ENCODE results near the gene LITAFD. TPM values are rescaled to one million over a fixed set of nuclear protein-coding genes. Genes with fewer than 3 reads are reported as not detected.

The LITAFD gene
- total and polyA plus RNA-seq, 9 of the 15 experiments (the other 6 are each of a cell fraction or from before 2014, with no cell fraction given): not detected

GRCh38 chr16:8859913-8860881 is 22.0 kb upstream of the LITAFD start:
- H3K4me3 ChIP-seq: no peak overlapping the region
- H2AFZ ChIP-seq (ENCODE audit: low read depth, low read length): no peak overlapping the region
- H3K4me2 ChIP-seq (ENCODE audit: insufficient read depth, low read length): no peak overlapping the region
- H3K9me3 ChIP-seq (replicated peaks; ENCODE audit: control insufficient read depth, insufficient read depth, low read depth, low read length): no peaks in the 10 kb centered on the region
- H3K79me2 ChIP-seq (ENCODE audit: control insufficient read depth, insufficient read depth, low read length): peaks cover 58% of the 10 kb centered on the region
- in situ Hi-C loops (cut with MboI) (no loop called here), intact Hi-C loops (cut with micrococcal nuclease) (no loop called here)
- BruUV-seq (replicated peaks): no TSS peak
- peaks cover 15% of the 10 kb centered on the region for H3K9me1 ChIP-seq (ENCODE audit: control insufficient read depth, insufficient read depth, low read length)
- peaks cover 49% of the 10 kb centered on the region; the same call in 2 of the 3 replicates for H3K36me3 ChIP-seq (ENCODE audit: control insufficient read depth, insufficient read depth, low read length)
- FAIRE-seq: no peak
- H4K20me1 ChIP-seq (replicated peaks; ENCODE audit: control insufficient read depth, insufficient read depth, low read length): peaks cover 36% of the 10 kb centered on the region
- CTCF ChIA-PET (ENCODE audit: low intra/inter-chr PET ratio): no interaction called here
- ATAC-seq: no peak
- 92% methylated on average over 19 of the region's 25 CpGs for WGBS (ENCODE audit: insufficient coverage, low coverage, missing lambda C conversion rate)
- POLR2A ChIA-PET: interaction anchor here (0.5 to 2.4 kb wide), 8 partner anchors 9 to 1884 kb away, joined by 3 to 5 read pairs (median 3); partner anchors contain the start of gene NUBP1
- DNase-seq (ENCODE audit: extremely low read depth in 1 of 4, low spot score in 3 of 4): no peak
- peak; percentile 42 for TF ChIP-seq RBM22 (IDR thresholded peaks at IDR 0.05; ENCODE audit: low read depth, low read length, poor library complexity, severe bottlenecking)
- TF ChIP-seq AFF4 (CRISPR knock-in tag; IDR thresholded peaks at IDR 0.05): no peak
- TF ChIP-seq POLR2B (IDR thresholded peaks at IDR 0.05; ENCODE audit: low read depth, partially characterized antibody): peak; percentile 4
- peak; percentile 14; the same call in 1 of the 2 replicates for TF ChIP-seq POLR2G (IDR thresholded peaks at IDR 0.05; ENCODE audit: low read depth, low read length)
- no peak overlapping the region for H3K27ac ChIP-seq (ENCODE audit: extremely low read depth, low read depth, low read length)
- no peaks in the 10 kb centered on the region for H3K27me3 ChIP-seq (ENCODE audit: control insufficient read depth in 2 of 2, insufficient read depth in 2 of 2, low read length in 2 of 2)
- no peak overlapping the region; a peak in 1 of 4 replicates for H3K9ac ChIP-seq (ENCODE audit: insufficient read depth in 1 of 2, low read depth in 2 of 2, low read length in 2 of 2)
- peaks cover 30 to 52% of the 10 kb centered on the region in 2 experiments for H3K4me1 ChIP-seq (replicated peaks in 1 of 2; ENCODE audit: control insufficient read depth in 2 of 2, insufficient read depth in 2 of 2, low read length in 2 of 2)
